ENCODE results near the gene MSTN.

Gene MSTN

GRCh38 chr2:190062601-190063000, at the start of gene MSTN:
Gene MSTN (minus strand): TSS chr2:190062729. CDS start chr2:190062596, 133 bp downstream.
- no peak for DNase-seq (ENCODE audit: low read depth)

- DNase-seq (ENCODE audit: low read depth) = no peak
These were observed 48.6 kb upstream of the MSTN start for GRCh38 chr2:190111166-190111565.

GRCh38 chr2:190110699-190111098, 48.2 kb upstream of the MSTN start:
- DNase-seq (ENCODE audit: low read depth) = no peak

DNA sequence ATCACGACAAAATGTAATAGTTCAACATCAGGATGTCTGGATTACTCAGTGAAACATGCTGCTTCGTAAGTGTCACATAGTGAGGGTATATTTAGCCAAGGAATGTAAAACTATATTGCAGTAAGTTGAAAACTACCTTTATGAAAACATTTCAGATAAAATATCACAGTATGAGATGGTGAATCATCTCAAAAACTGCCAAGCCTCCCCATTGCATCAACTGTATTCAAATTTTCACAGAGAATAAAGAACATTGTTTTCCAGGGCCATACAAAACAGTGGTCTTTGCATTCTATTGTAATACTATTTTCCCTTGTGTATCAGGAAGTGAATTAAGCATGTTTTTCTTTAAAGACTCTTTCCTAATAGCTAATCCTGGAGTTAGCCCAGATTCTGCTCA, 47.6 kb upstream of the MSTN start:
- no peak for DNase-seq (ENCODE audit: low read depth)

DNA sequence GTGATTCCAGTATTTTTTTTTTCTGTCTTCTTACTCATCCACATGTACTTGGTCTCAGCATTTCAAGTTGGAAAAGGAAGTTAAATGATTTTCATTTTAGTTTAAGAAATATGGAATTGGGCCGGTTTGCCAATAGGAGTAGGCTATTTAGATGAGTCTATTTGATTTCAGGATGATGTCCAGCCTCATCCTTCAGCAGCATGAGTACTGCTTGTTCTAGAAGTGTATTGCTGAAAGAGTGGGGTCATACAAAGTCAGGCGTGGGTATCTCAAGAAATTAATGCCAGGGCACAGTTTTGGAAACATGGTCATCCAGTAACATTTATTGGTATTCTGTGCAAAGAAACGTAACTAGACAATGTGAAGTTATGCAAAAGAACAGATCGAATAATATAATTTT, 44.9 kb upstream of the MSTN start:
- no peak for DNase-seq (ENCODE audit: low read depth)

DNA sequence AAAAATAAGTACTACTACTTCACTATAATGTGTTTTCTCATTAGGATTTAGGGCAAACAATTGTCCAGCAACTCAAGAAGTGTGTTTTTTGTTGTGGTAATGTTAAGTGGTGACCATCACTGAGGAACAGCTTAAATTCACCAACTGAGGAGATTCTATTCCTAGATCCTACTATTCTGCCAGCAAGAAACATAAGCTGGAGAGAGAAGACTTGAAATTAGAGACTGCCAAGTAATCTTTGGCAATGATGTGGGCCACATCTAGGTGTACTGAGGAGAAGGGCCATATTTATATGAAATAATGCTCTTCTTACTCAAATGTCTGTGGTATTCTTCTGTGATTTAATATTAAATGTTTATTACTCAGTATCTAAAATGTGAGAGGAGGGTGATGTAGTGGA, 44.3 kb upstream of the MSTN start:
- no peak for DNase-seq (ENCODE audit: low read depth)

- DNase-seq (ENCODE audit: low read depth) = no peak
These were observed 43.0 kb upstream of the MSTN start for GRCh38 chr2:190105554-190105953.

- DNase-seq (ENCODE audit: low read depth) = no peak
These were observed 40.6 kb upstream of the MSTN start for GRCh38 chr2:190103144-190103543.

DNA sequence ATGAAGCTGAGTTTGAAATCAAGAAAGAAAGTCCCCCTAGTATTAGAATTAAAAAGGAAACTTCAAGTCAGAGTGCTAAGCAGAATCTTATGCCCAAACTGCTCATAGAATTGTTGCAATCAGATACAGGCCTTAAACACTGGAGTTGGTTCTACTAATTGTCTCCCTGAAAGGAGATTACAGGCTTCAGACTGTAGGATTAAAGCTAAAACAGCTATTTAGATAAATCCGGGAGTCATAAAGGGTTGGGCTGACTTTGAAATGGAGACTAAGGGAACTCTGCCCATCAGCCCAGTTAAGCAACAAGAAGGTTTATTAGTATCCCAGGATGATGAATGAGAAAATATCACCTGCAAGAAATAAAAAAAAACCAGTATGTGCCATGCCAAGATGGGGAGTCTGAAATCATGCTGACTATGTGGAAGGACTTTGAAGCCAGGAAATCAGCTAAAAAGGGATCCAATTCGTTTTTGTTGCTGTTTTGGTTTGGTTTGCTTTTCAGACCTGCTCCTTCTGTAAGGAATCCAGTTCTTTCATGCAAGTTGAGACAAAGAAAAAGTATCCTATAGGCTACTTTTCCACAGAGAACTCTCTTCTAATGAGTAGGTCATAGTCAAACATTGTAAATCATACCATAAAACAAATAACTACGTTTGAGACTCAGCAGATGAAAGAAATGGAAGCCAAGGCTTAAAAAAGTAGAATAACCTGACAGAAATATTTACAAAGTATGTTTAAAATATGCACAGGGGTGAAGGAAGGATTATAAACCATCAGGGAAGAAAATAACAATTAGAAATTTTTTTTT, 37.6 kb upstream of the MSTN start:
- no peak for DNase-seq (ENCODE audit: low read depth)

DNA sequence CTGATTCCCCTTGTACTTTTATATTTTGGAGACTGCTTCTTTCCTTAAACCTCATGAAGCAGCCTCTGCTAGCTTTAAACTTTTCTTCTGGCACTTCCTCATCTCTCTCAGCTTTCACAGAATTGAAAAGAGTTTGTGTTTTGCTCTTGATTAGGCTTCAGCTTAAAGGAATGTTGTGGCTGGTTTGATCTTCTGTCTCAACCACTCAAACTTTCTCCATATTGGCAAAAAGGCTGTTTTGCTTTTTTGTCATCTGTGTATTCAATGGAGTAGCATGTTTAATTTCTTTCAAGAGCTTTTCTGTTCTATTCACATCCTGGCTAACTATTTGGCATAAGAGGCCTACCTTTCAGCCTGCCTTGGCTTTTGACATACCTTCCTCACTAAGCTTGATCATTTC, 36.3 kb upstream of the MSTN start:
- no peak for DNase-seq (ENCODE audit: low read depth)

DNA sequence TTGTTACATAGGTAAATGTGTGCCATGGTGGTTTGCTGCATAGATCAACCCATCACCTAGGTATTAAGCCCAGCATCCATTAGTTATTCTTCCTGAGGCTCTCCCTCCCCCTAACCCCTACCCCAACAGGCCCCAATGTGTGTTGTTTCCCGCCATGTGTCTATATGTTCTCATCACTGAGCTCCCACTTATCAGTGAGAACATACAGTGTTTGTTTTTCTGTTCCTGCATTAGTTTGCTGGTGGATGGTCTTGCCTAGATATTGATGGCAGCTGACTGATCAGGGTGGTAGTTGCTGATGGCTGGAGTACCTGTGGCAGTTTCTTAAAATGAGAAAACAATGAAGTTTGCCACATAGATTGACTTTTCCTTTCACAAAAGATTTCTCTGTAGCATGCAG, 34.6 kb upstream of the MSTN start:
- DNase-seq (ENCODE audit: low read depth) = no peak

- no peak for DNase-seq (ENCODE audit: low read depth)
These were observed 31.9 kb upstream of the MSTN start for GRCh38 chr2:190094316-190094871.

- DNase-seq (ENCODE audit: low read depth) = no peak
These were observed 31.3 kb upstream of the MSTN start for GRCh38 chr2:190093793-190094192.

- DNase-seq (ENCODE audit: low read depth) = no peak
These were observed 27.6 kb upstream of the MSTN start for GRCh38 chr2:190090148-190090547.

GRCh38 chr2:190088917-190089316, 26.4 kb upstream of the MSTN start:
- DNase-seq (ENCODE audit: low read depth) = peak; percentile 29

- DNase-seq (ENCODE audit: low read depth) = no peak
These were observed 22.2 kb upstream of the MSTN start for GRCh38 chr2:190084704-190085103.

GRCh38 chr2:190082118-190082517, 19.6 kb upstream of the MSTN start:
- no peak for DNase-seq (ENCODE audit: low read depth)

- no peak for DNase-seq (ENCODE audit: low read depth)
These were observed 18.1 kb upstream of the MSTN start for GRCh38 chr2:190080527-190081049.

- DNase-seq (ENCODE audit: low read depth) = no peak
These were observed 16.6 kb upstream of the MSTN start for GRCh38 chr2:190079160-190079559.

GRCh38 chr2:190075623-190076022, 13.1 kb upstream of the MSTN start:
- DNase-seq (ENCODE audit: low read depth) = no peak

GRCh38 chr2:190069936-190070696, 7.6 kb upstream of the MSTN start:
- DNase-seq (ENCODE audit: low read depth) = peak; percentile 12

DNA sequence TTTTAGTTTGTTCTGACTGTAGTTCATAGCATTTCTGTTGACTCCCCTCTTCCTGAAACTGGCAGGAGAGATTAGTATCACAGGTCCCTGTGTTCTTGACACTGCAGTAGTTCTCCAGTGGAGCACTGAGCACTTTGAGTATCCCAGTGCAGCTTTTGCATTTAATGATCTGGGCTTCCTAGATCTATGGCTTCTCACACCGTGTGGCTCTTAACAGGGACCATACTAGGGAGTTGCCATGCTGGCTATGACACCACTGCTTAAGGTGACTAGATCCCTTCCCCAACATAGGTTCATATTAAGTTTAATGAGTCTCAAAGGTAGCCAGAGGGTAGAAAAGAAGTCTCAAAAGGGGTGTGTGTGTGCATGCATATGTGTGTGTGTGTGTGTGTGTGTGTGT, 6.2 kb upstream of the MSTN start:
- DNase-seq (ENCODE audit: low read depth) = no peak

- DNase-seq (ENCODE audit: low read depth) = no peak
These were observed 3.3 kb upstream of the MSTN start for GRCh38 chr2:190065839-190066238.

Measured in CMK (cell line).